ENCODE measurements around the gene SERHL2.
A peak's percentile ranks its signal among the peaks of the same experiment; 100 is the strongest.
"Not testable (repeated sequence)": the region's sequence is repeated elsewhere in the genome, so short reads cannot be mapped to it uniquely, and the experiment has no call there.

The SERHL2 gene

GRCh38 chr22:42575996-42576574, 22.3 kb downstream of the SERHL2 start:
- not testable (repeated sequence) for DNase-seq

- not testable (repeated sequence) for DNase-seq
These were observed 23.4 kb downstream of the SERHL2 start for GRCh38 chr22:42577141-42577540.

- no peak for DNase-seq
These were observed 24.0 kb downstream of the SERHL2 start for GRCh38 chr22:42577623-42578240.

- DNase-seq: not testable (repeated sequence)
These were observed 26.3 kb downstream of the SERHL2 start for GRCh38 chr22:42580040-42580439.

- DNase-seq: not testable (repeated sequence)
These were observed 27.5 kb downstream of the SERHL2 start for GRCh38 chr22:42581194-42581761.

- DNase-seq: peak; percentile 75
These were observed 28.3 kb downstream of the SERHL2 start for GRCh38 chr22:42581762-42582716.

- DNase-seq: no peak
These were observed 29.2 kb downstream of the SERHL2 start for GRCh38 chr22:42582987-42583386.

- DNase-seq: no peak
These were observed 30.7 kb downstream of the SERHL2 start for GRCh38 chr22:42584364-42584940.

GRCh38 chr22:42585096-42585495, 31.3 kb downstream of the SERHL2 start:
- DNase-seq: no peak

GRCh38 chr22:42586381-42586780, 32.6 kb downstream of the SERHL2 start:
- DNase-seq: no peak

GRCh38 chr22:42587588-42588175, 33.9 kb downstream of the SERHL2 start:
- no peak for DNase-seq

GRCh38 chr22:42591987-42592386, 38.2 kb downstream of the SERHL2 start:
- DNase-seq: no peak

- no peak for DNase-seq
These were observed 41.7 kb downstream of the SERHL2 start for GRCh38 chr22:42595434-42595833.

- DNase-seq: no peak
These were observed 42.6 kb downstream of the SERHL2 start for GRCh38 chr22:42596336-42596735.

- no peak for DNase-seq
These were observed 43.2 kb downstream of the SERHL2 start for GRCh38 chr22:42596863-42597530.

- DNase-seq: no peak
These were observed 48.2 kb downstream of the SERHL2 start for GRCh38 chr22:42601879-42602465.

- no peak for DNase-seq
These were observed 48.7 kb downstream of the SERHL2 start for GRCh38 chr22:42602470-42602869.

- DNase-seq: no peak
These were observed 49.7 kb downstream of the SERHL2 start for GRCh38 chr22:42603427-42603826.

GRCh38 chr22:42604403-42604802, 50.6 kb downstream of the SERHL2 start:
- no peak for DNase-seq

GRCh38 chr22:42607641-42608040, 53.9 kb downstream of the SERHL2 start:
- DNase-seq: not testable (repeated sequence)

GRCh38 chr22:42608136-42608822, 54.5 kb downstream of the SERHL2 start:
- DNase-seq: no peak
